Mucosa of descending colon (tissue), 3 donors: ENCODE measurements around the gene PRKCZ. TPM values are rescaled to one million over a fixed set of nuclear protein-coding genes. Genes with fewer than 3 reads are reported as not detected.

Experiments
- ATAC-seq: fragments of 200-7000 bp; cut with Tn5 transposase; one replicate; pipeline ENCODE4 v1.9.1; 2020; ENCODE audit warnings: mild to moderate bottlenecking, moderate library complexity
- DNase-seq, 3 donors: peaks; one replicate each; pipeline ENCODE4 v3.0.0-alpha.2; 2020
- H3K36me3 ChIP-seq: fragments of 200-600 bp; one replicate; pipeline ENCODE4 v1.8.0; 2021; ENCODE audit warnings: low read depth, mild to moderate bottlenecking
- H3K4me1 ChIP-seq: fragments of 200-600 bp; one replicate; pipeline ENCODE4 v1.8.0; 2021; ENCODE audit warnings: low read depth, mild to moderate bottlenecking
- H3K4me3 ChIP-seq: fragments of 200-600 bp; one replicate; pipeline ENCODE4 v1.8.0; 2021; ENCODE audit warnings: mild to moderate bottlenecking
- H3K9me3 ChIP-seq: fragments of 200-600 bp; one replicate; pipeline ENCODE4 v1.8.0; 2021; ENCODE audit warnings: mild to moderate bottlenecking
- CTCF ChIP-seq: fragments of 200-600 bp; IDR thresholded peaks from one replicate; pipeline ENCODE4 v1.8.0; 2022; ENCODE audit warnings: antibody characterized with exemption, mild to moderate bottlenecking
- intact Hi-C, 2 donors: fragments of 100-400 bp; cut with DNase I in 1 of 2; cut with micrococcal nuclease in 1 of 2; formaldehyde crosslinking; loops; one replicate each; pipeline versions ENCODE4 v1.11.0 to v1.11.1; 2022; cut with DNase I, micrococcal nuclease
- total RNA-seq, 3 donors: library from RNA; stranded (reverse); fragmentation: NEBNext Ultra II Directional in 2 of 3; extraction: Animal tissue kit (Norgen Biotek cat#: 25700) in 2 of 3; gene quantifications; one replicate each; pipeline versions ENCODE4 v1.2.1 to v1.2.4, GENCODE V29; 2021 to 2023
- donor health status: DM: no; HTN: no; CAD: no; lungs with moderate emphysema.
- donor health status: DM: no; HTN: no; CAD: no.
- donor health status: DM: no; HTN: yes; CAD: no.

Gene PRKCZ
- total RNA-seq, 3 donors from 2014 or later = 38.9 to 80.2 (median 53.7) TPM

GRCh38 chr1:2125350-2126211 lies 75.4 kb downstream of the PRKCZ start:
- no peak for TF ChIP-seq CTCF
- no peak overlapping the region for H3K4me3 ChIP-seq
- intact Hi-C loops = no loop called here
- no peak for ATAC-seq
- H3K36me3 ChIP-seq = no peaks in the 10 kb centered on the region
- no peaks in the 10 kb centered on the region for H3K9me3 ChIP-seq
- peak in 2 of 3 donors; percentile 19 to 46 for DNase-seq
- no peaks in the 10 kb centered on the region for H3K4me1 ChIP-seq

- Histone ChIP-seq H3K9me3 (no peaks in the 10 kb centered on the region), H3K4me3 (no peak overlapping the region), H3K36me3 (no peaks in the 10 kb centered on the region), H3K4me1 (no peaks in the 10 kb centered on the region)
- intact Hi-C loops = no loop called here
- no peak for TF ChIP-seq CTCF
- ATAC-seq = peak; percentile 13
- peak in 2 of 3 donors; percentile 28 to 51 for DNase-seq
Observed at GRCh38 chr1:2126331-2127186, 76.3 kb downstream of the PRKCZ start.

- no peak overlapping the region for H3K4me3 ChIP-seq
- DNase-seq = peak in 2 of 3 donors; percentile 28 to 50
- intact Hi-C loops = no loop called here
Observed at GRCh38 chr1:2127187-2128145, 77.3 kb downstream of the PRKCZ start.

GRCh38 chr1:2128189-2128901 lies 78.1 kb downstream of the PRKCZ start:
- intact Hi-C loops = no loop called here

More at GRCh38 chr1:2127187-2128145, 77.3 kb downstream of the PRKCZ start:
- no peak for TF ChIP-seq CTCF
- Histone ChIP-seq H3K36me3 (no peaks in the 10 kb centered on the region), H3K4me1 (peaks cover 6% of the 10 kb centered on the region), H3K9me3 (no peaks in the 10 kb centered on the region)
- peak; percentile 38 for ATAC-seq

More at GRCh38 chr1:2128189-2128901, 78.1 kb downstream of the PRKCZ start:
- peaks cover 9% of the 10 kb centered on the region for H3K4me1 ChIP-seq
- ATAC-seq (no peak), DNase-seq (peak in 2 of 3 donors; percentile 14 to 45)
- H3K4me3 ChIP-seq = no peak overlapping the region
- H3K36me3 ChIP-seq = no peaks in the 10 kb centered on the region
- no peak for TF ChIP-seq CTCF
- no peaks in the 10 kb centered on the region for H3K9me3 ChIP-seq
